ENCODE results near the gene UQCRC2.

Gene UQCRC2

GRCh38 chr16:21950782-21951521 lies 2.2 kb upstream of the UQCRC2 start:
- no peaks in the 10 kb centered on the region for H3K36me3 ChIP-seq (ENCODE audit: control insufficient read depth, insufficient read depth, low read length)
- no peak overlapping the region for H3K9ac ChIP-seq

GRCh38 chr16:21952040-21952792 lies 945 bp upstream of the UQCRC2 start:
- Histone ChIP-seq H3K9ac (peak overlapping the region; percentile 28), H3K4me2 (ENCODE audit: low read length) (peak overlapping the region; percentile 71)

More at GRCh38 chr16:21950782-21951521, 2.2 kb upstream of the UQCRC2 start:
- Histone ChIP-seq H2AFZ (no peak overlapping the region), H3K9me3 (ENCODE audit: control insufficient read depth, low read length) (no peaks in the 10 kb centered on the region), H3K27ac (no peak overlapping the region), H3K4me3 (ENCODE audit: low read depth, low read length) (no peak overlapping the region), H3K79me2 (peaks cover 21% of the 10 kb centered on the region), H3K27me3 (ENCODE audit: control insufficient read depth, insufficient read depth, low read length) (no peaks in the 10 kb centered on the region), H3K4me1 (peaks cover 6% of the 10 kb centered on the region), H3K4me2 (ENCODE audit: low read length) (no peak overlapping the region)
- peak; percentile 32 for TF ChIP-seq CTCF (IDR thresholded peaks at IDR 0.05)

GRCh38 chr16:21953541-21953902 lies 361 bp downstream of the UQCRC2 start:
- Histone ChIP-seq H3K79me2 (peaks cover 27% of the 10 kb centered on the region), H3K4me2 (ENCODE audit: low read length) (peak overlapping the region; percentile 71), H3K27ac (peak overlapping the region; percentile 95), H3K9me3 (ENCODE audit: control insufficient read depth, low read length) (no peaks in the 10 kb centered on the region), H3K9ac (peak overlapping the region; percentile 95), H3K4me3 (ENCODE audit: low read depth, low read length) (peak overlapping the region; percentile 97), H3K36me3 (ENCODE audit: control insufficient read depth, insufficient read depth, low read length) (no peaks in the 10 kb centered on the region), H2AFZ (peak overlapping the region; percentile 95), H3K27me3 (ENCODE audit: control insufficient read depth, insufficient read depth, low read length) (no peaks in the 10 kb centered on the region), H3K4me1 (peaks cover 6% of the 10 kb centered on the region)
- TF ChIP-seq CTCF (IDR thresholded peaks at IDR 0.05) = no peak

More at GRCh38 chr16:21952040-21952792, 945 bp upstream of the UQCRC2 start:
- no peaks in the 10 kb centered on the region for H3K36me3 ChIP-seq (ENCODE audit: control insufficient read depth, insufficient read depth, low read length)
- peak overlapping the region; percentile 95 for H3K27ac ChIP-seq
- no peak for TF ChIP-seq CTCF (IDR thresholded peaks at IDR 0.05)
- H3K79me2 ChIP-seq = peaks cover 28% of the 10 kb centered on the region
- no peaks in the 10 kb centered on the region for H3K9me3 ChIP-seq (ENCODE audit: control insufficient read depth, low read length)
- peaks cover 6% of the 10 kb centered on the region for H3K4me1 ChIP-seq
- no peaks in the 10 kb centered on the region for H3K27me3 ChIP-seq (ENCODE audit: control insufficient read depth, insufficient read depth, low read length)
- peak overlapping the region; percentile 95 for H2AFZ ChIP-seq
- peak overlapping the region; percentile 97 for H3K4me3 ChIP-seq (ENCODE audit: low read depth, low read length)

GRCh38 chr16:21957714-21958346 lies 4.7 kb downstream of the UQCRC2 start:
- Histone ChIP-seq H3K4me2 (ENCODE audit: low read length) (no peak overlapping the region), H3K9ac (no peak overlapping the region), H3K4me3 (ENCODE audit: low read depth, low read length) (no peak overlapping the region), H3K79me2 (peaks cover 23% of the 10 kb centered on the region), H3K9me3 (ENCODE audit: control insufficient read depth, low read length) (no peaks in the 10 kb centered on the region), H3K4me1 (peaks cover 6% of the 10 kb centered on the region), H3K27me3 (ENCODE audit: control insufficient read depth, insufficient read depth, low read length) (no peaks in the 10 kb centered on the region), H3K36me3 (ENCODE audit: control insufficient read depth, insufficient read depth, low read length) (no peaks in the 10 kb centered on the region), H3K27ac (no peak overlapping the region), H2AFZ (no peak overlapping the region)
- TF ChIP-seq CTCF (IDR thresholded peaks at IDR 0.05) = no peak

Measured in parathyroid adenoma (tissue), 2 donors.